Transverse colon (tissue), 4 donors: Measurements from ENCODE around the gene COL4A1. TPM values are rescaled to one million over a fixed set of nuclear protein-coding genes. Genes with fewer than 3 reads are reported as not detected.

Experiments used
- DNase-seq: peaks from one replicate; pipeline ENCODE4 v3.0.0-alpha.2; 2019
- H3K27ac ChIP-seq, 4 donors: fragments of 200-600 bp; sonication (generic); 2 replicates each; pipeline ENCODE4 v1.5.1; 2016 to 2018; ENCODE audit warnings: inconsistent platforms in 4 of 4
- H3K27me3 ChIP-seq: fragments of 200-600 bp; sonication (generic); 2 replicates; pipeline ENCODE4 v1.5.1; 2017; ENCODE audit warnings: inconsistent platforms
- H3K36me3 ChIP-seq, 4 donors: fragments of 200-600 bp; sonication (generic); 2 replicates each; pipeline ENCODE4 v1.5.1; 2017 to 2019; ENCODE audit warnings: inconsistent platforms in 4 of 4
- H3K4me1 ChIP-seq, 4 donors: fragments of 200-600 bp; sonication (generic); 2 replicates each; pipeline ENCODE4 v1.5.1; 2017 to 2020; ENCODE audit warnings: inconsistent platforms in 4 of 4
- H3K4me3 ChIP-seq, 4 donors: fragments of 200-600 bp; sonication (generic); 1 replicate in 1 of 4; 2 replicates in 3 of 4; pipeline versions ENCODE4 v1.5.1 to v1.6.1; 2017 to 2019; ENCODE audit warnings: inconsistent platforms in 4 of 4
- H3K9me3 ChIP-seq, 2 donors: fragments of 200-600 bp; sonication (generic); 2 replicates each; pipeline ENCODE4 v1.5.1; 2017 to 2019; ENCODE audit warnings: inconsistent platforms in 2 of 2
- EP300 ChIP-seq: sonication (generic); formaldehyde crosslinking; IDR thresholded peaks from one replicate; pipeline ENCODE4 v1.6.1; 2017; ENCODE audit warnings: antibody characterized with exemption, low read depth
- POLR2A ChIP-seq: fragments of 450-650 bp; IDR thresholded peaks from one replicate; pipeline ENCODE4 v1.6.1; 2016; ENCODE audit warnings: antibody characterized with exemption, mild to moderate bottlenecking, moderate library complexity
- POLR2AphosphoS5 ChIP-seq, 3 donors: sonication (generic); formaldehyde crosslinking; IDR thresholded peaks; one replicate each; pipeline ENCODE4 v1.6.1; 2016; ENCODE audit warnings: antibody characterized with exemption in 3 of 3
- WGBS, 2 donors: methylation state at CpG; one replicate each; pipeline ENCODE4 v1.1.5; 2018; ENCODE audit warnings: low coverage in 1 of 2; 5-methylcytosine and 5-hydroxymethylcytosine counted together
- in situ Hi-C, 4 donors: fragments of 200-750 bp; cut with MboI; loops; one replicate each; pipeline versions ENCODE4 v1.15.0 to v1.15.1; 2017; ENCODE audit warnings: low sequenced_read_pairs in 3 of 4, low pct_ligation_motif_present in 1 of 4, low pct_unique_long_range_greater_than_20kb in 1 of 4
- intact Hi-C: fragments of 100-400 bp; cut with DNase I; formaldehyde crosslinking; loops from one replicate; pipeline ENCODE4 v1.15.1; 2023; ENCODE audit warnings: low total_unique reads
- total RNA-seq, 4 donors: library from RNA; depleted of rRNA; stranded (reverse); fragments of >200 nt; gene quantifications; one replicate each; pipeline ENCODE4 v1.1.0, GENCODE V29; 2016
- TF ChIP-seq, protein P1 (sequence below), 5 experiments: fragments of 200-600 bp in 3 of 5; fragments of 450-650 bp in 2 of 5; sonication (generic) in 3 of 5; IDR thresholded peaks; 1 replicate in 2 of 5; 2 replicates in 3 of 5; pipeline ENCODE4 v1.5.1; 2016 to 2017; ENCODE audit warnings: antibody characterized with exemption in 5 of 5, inconsistent platforms in 3 of 5, mild to moderate bottlenecking in 2 of 5, moderate library complexity in 1 of 5

The COL4A1 gene
- total RNA-seq, 4 donors from 2014 or later: 46.4 to 180 (median 99.2) TPM

DNA sequence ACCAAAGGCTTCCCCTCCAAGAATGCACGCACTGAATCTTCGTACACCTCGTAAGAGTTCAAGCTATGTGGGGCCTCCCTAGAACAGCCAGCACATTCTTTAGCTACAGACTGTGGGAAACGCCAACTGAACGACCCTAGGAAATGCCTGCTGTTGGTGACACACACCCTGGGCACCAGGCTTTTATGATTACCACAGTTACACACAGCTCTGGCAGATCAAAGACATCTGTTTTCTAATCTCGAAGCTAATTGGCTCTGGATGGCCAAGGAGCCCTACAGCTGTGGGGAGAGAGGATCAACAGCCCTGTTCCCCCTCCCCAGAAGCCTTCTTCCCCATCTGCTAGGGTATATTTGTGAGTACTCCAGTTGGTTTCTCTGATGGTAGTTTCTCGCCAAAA is 123.0 kb downstream of the COL4A1 start:
- Histone ChIP-seq H3K27ac (no peak overlapping the region), H3K4me3 (no peak overlapping the region), H3K27me3 (no peaks in the 10 kb centered on the region), H3K9me3 (no peaks in the 10 kb centered on the region), H3K4me1 (no peaks in the 10 kb centered on the region), H3K36me3 (peaks cover 0 to 10% (median under 1%) of the 10 kb centered on the region in 4 donors)
- in situ Hi-C loops: no loop called here
- 67% methylated on average over 7 of the region's 7 CpGs; no CpG with 5 or more reads in 1 of the 2 donors for WGBS, 2 donors
- no peak for DNase-seq
- intact Hi-C loops: no loop called here
- no peak for TF ChIP-seq EP300
- no peak for TF ChIP-seq POLR2A
- TF ChIP-seq, protein P1, sequence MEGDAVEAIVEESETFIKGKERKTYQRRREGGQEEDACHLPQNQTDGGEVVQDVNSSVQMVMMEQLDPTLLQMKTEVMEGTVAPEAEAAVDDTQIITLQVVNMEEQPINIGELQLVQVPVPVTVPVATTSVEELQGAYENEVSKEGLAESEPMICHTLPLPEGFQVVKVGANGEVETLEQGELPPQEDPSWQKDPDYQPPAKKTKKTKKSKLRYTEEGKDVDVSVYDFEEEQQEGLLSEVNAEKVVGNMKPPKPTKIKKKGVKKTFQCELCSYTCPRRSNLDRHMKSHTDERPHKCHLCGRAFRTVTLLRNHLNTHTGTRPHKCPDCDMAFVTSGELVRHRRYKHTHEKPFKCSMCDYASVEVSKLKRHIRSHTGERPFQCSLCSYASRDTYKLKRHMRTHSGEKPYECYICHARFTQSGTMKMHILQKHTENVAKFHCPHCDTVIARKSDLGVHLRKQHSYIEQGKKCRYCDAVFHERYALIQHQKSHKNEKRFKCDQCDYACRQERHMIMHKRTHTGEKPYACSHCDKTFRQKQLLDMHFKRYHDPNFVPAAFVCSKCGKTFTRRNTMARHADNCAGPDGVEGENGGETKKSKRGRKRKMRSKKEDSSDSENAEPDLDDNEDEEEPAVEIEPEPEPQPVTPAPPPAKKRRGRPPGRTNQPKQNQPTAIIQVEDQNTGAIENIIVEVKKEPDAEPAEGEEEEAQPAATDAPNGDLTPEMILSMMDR (IDR thresholded peaks at IDR 0.05): no peak
- TF ChIP-seq POLR2AphosphoS5 (IDR thresholded peaks at IDR 0.05): no peak

DNA sequence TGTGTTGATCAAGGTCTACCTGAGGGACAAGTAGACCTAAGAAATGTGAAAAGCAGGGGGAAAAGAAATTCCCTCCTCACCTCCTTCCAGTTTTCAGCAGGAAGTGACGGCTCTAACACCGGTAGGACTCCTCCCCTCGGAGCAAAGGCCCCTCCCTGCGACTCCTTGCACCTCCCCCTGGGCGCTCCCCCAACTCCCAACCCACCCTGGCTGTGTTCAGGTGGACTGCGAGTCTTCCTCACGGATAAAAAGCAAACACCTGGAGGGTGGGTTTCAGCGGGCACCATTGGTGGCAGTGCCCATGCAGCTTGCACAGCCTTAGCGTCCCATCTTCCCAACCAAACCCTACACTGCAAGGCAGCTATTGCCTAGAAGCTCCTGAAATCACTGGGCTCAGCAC is 124.5 kb downstream of the COL4A1 start:
- H3K4me3 ChIP-seq: no peak overlapping the region
- H3K27ac ChIP-seq: no peak overlapping the region
- TF ChIP-seq, protein P1 (IDR thresholded peaks at IDR 0.05): no peak
- TF ChIP-seq POLR2A: no peak
- no peak for TF ChIP-seq POLR2AphosphoS5 (IDR thresholded peaks at IDR 0.05)
- TF ChIP-seq EP300: no peak
- H3K9me3 ChIP-seq: no peaks in the 10 kb centered on the region
- no peaks in the 10 kb centered on the region for H3K4me1 ChIP-seq
- no peaks in the 10 kb centered on the region for H3K27me3 ChIP-seq
- DNase-seq: no peak
- in situ Hi-C loops (no loop called here), intact Hi-C loops (no loop called here)
- 85% methylated on average over 9 of the region's 9 CpGs; no CpG with 5 or more reads in 1 of the 2 donors for WGBS, 2 donors
- peaks cover 0 to 10% (median 4%) of the 10 kb centered on the region in 4 donors for H3K36me3 ChIP-seq

DNA sequence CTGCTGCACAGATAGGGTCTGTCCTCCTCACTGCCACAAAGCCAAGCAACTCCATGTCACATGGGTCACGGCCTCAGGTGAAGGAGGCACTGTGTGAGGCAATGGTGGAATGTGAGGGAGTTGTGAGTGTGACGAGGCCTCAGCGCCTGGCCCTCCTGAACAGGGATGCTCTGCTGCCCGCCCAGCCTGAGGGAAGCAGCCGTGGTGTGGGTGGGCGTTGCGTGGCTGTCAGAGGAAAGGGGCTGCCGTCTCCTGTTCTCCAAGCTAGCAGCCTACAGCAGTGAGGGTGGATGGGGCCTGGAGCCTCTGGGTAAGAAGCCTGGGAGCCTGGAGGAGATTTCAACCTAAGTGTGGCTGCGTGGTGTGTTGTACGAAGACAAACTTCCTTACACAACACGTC is 125.0 kb downstream of the COL4A1 start:
- in situ Hi-C loops: no loop called here

DNA sequence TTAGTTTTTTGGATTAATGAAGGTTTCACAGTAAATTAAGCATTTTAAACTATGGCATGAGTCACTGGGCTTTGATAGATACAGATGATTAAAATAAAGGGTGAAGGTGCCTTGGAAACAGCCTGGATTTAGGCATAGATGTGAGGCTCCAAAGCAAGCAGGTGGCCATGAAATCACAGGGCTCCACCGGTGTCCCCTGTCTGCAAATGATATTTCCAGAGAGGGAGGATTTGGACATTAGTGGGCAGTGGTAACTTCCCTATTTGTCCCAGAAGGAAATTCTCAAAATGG is 127.2 kb downstream of the COL4A1 start:
- in situ Hi-C loops (no loop called here), intact Hi-C loops (no loop called here)
- H3K9me3 ChIP-seq: no peaks in the 10 kb centered on the region
- peaks cover 0 to 11% (median 4%) of the 10 kb centered on the region in 4 donors for H3K36me3 ChIP-seq
- WGBS, 2 donors: 88% methylated on average over 1 of the region's 1 CpG; no CpG with 5 or more reads in 1 of the 2 donors
- no peak overlapping the region for H3K4me3 ChIP-seq
- TF ChIP-seq POLR2A (no peak), EP300 (no peak), POLR2AphosphoS5 (IDR thresholded peaks at IDR 0.05) (no peak)
- TF ChIP-seq, protein P1 (IDR thresholded peaks at IDR 0.05): no peak
- DNase-seq: no peak
- no peaks in the 10 kb centered on the region for H3K27me3 ChIP-seq
- H3K27ac ChIP-seq: no peak overlapping the region
- no peaks in the 10 kb centered on the region for H3K4me1 ChIP-seq

More for the DNA sequence above, 125.0 kb downstream of the COL4A1 start:
- Histone ChIP-seq H3K27ac (no peak overlapping the region), H3K9me3 (no peaks in the 10 kb centered on the region), H3K4me1 (no peaks in the 10 kb centered on the region), H3K27me3 (no peaks in the 10 kb centered on the region), H3K4me3 (no peak overlapping the region), H3K36me3 (peaks cover 0 to 13% (median 4%) of the 10 kb centered on the region in 4 donors)
- no peak for DNase-seq
- no peak for TF ChIP-seq POLR2AphosphoS5 (IDR thresholded peaks at IDR 0.05)
- no peak for TF ChIP-seq EP300
- TF ChIP-seq, protein P1 (IDR thresholded peaks at IDR 0.05): no peak
- no peak for TF ChIP-seq POLR2A
- intact Hi-C loops: no loop called here
- 90% methylated on average over 11 of the region's 11 CpGs; no CpG with 5 or more reads in 1 of the 2 donors for WGBS, 2 donors
